GM23338 (cell line): ENCODE data around the gene TCF3. TPM values are rescaled to one million over a fixed set of nuclear protein-coding genes. Genes with fewer than 3 reads are reported as not detected.

Experiments
- ATAC-seq: fragments of 200-7000 bp; cut with Tn5 transposase; 3 replicates; pipeline ENCODE4 v1.9.1; 2020
- DNase-seq: peaks from one replicate; pipeline ENCODE4 v3.0.0-alpha.2; 2015; ENCODE audit warnings: low spot score
- H2AFZ ChIP-seq: fragments of 200-600 bp; sonication (generic); 2 replicates; pipeline ENCODE4 v1.8.0; 2016; ENCODE audit warnings: antibody characterized with exemption, mild to moderate bottlenecking, moderate library complexity
- H3F3A ChIP-seq: fragments of 200-600 bp; sonication (generic); replicated peaks from 2 replicates; pipeline ENCODE4 v1.8.0; 2017; ENCODE audit warnings: antibody characterized with exemption, mixed run types, low read depth
- H3K27ac ChIP-seq: fragments of 200-600 bp; sonication (generic); 2 replicates; pipeline ENCODE4 v1.6.1; 2016; ENCODE audit warnings: low read depth
- H3K27me3 ChIP-seq: fragments of 200-600 bp; sonication (generic); 2 replicates; pipeline ENCODE4 v1.8.0; 2016; ENCODE audit warnings: mild to moderate bottlenecking, mixed run types, moderate library complexity; ENCODE audit not compliant: insufficient read depth
- H3K36me3 ChIP-seq: fragments of 200-600 bp; sonication (generic); 2 replicates; pipeline ENCODE4 v1.8.0; 2016; ENCODE audit warnings: mild to moderate bottlenecking; ENCODE audit not compliant: insufficient read depth
- H3K4me1 ChIP-seq: fragments of 200-600 bp; sonication (generic); 2 replicates; pipeline ENCODE4 v1.8.0; 2016; ENCODE audit warnings: mild to moderate bottlenecking, moderate library complexity; ENCODE audit not compliant: insufficient read depth
- H3K4me2 ChIP-seq: fragments of 200-600 bp; sonication (generic); 2 replicates; pipeline ENCODE4 v1.7.1; 2017; ENCODE audit warnings: mixed run types
- H3K4me3 ChIP-seq: fragments of 200-600 bp; sonication (generic); 2 replicates; pipeline ENCODE4 v1.6.1; 2016; ENCODE audit warnings: mixed run types
- H3K79me2 ChIP-seq: fragments of 200-600 bp; sonication (generic); replicated peaks from 2 replicates; pipeline ENCODE4 v1.8.0; 2017; ENCODE audit warnings: mild to moderate bottlenecking; ENCODE audit not compliant: insufficient read depth
- H3K9me2 ChIP-seq: fragments of 200-600 bp; sonication (generic); 2 replicates; pipeline ENCODE4 v1.8.0; 2017; ENCODE audit not compliant: insufficient read depth
- H4K20me1 ChIP-seq: fragments of 200-600 bp; sonication (generic); replicated peaks from 2 replicates; pipeline ENCODE4 v1.8.0; 2017; ENCODE audit warnings: mild to moderate bottlenecking; ENCODE audit not compliant: insufficient read depth
- H3K27ac Mint-ChIP-seq: 2 replicates; pipeline ENCODE4 v1.8.0; 2020; ENCODE audit warnings: inconsistent platforms, mild to moderate bottlenecking, moderate library complexity, mixed read lengths
- H3K27me3 Mint-ChIP-seq: 3 replicates; pipeline ENCODE4 v1.8.0; 2022; ENCODE audit warnings: low read depth, mild to moderate bottlenecking, moderate library complexity, mixed read lengths, inconsistent platforms; ENCODE audit not compliant: insufficient read depth, poor library complexity
- H3K36me3 Mint-ChIP-seq: 3 replicates; pipeline ENCODE4 v1.8.0; 2021; ENCODE audit warnings: low read depth, mild to moderate bottlenecking, inconsistent platforms, moderate library complexity, mixed read lengths
- H3K4me1 Mint-ChIP-seq: 3 replicates; pipeline ENCODE4 v1.8.0; 2020; ENCODE audit warnings: mild to moderate bottlenecking, inconsistent platforms, mixed read lengths
- H3K4me3 Mint-ChIP-seq: 3 replicates; pipeline ENCODE4 v1.8.0; 2021; ENCODE audit warnings: moderate library complexity, mild to moderate bottlenecking, inconsistent platforms, mixed read lengths
- H3K9me3 Mint-ChIP-seq: 3 replicates; pipeline ENCODE4 v1.8.0; 2020; ENCODE audit warnings: moderate library complexity, mild to moderate bottlenecking, inconsistent platforms, mixed read lengths
- CREB1 ChIP-seq: fragments of 250-450 bp; sonication (Bioruptor Pico); IDR thresholded peaks from 2 replicates; pipeline ENCODE4 v1.5.0; 2020; ENCODE audit warnings: low read depth, mild to moderate bottlenecking, moderate library complexity
- ETS1 ChIP-seq: IDR thresholded peaks from 2 replicates; pipeline ENCODE4 v1.6.1; 2016; ENCODE audit warnings: antibody characterized with exemption
- EZH2 ChIP-seq: fragments of 200-600 bp; sonication (generic); IDR thresholded peaks from one replicate; pipeline ENCODE4 v1.8.0; 2017; ENCODE audit warnings: antibody characterized with exemption, mild to moderate bottlenecking, low read depth; ENCODE audit not compliant: unreplicated experiment
- EZH2phosphoT487 ChIP-seq: fragments of 200-600 bp; sonication (generic); IDR thresholded peaks from one replicate; pipeline ENCODE4 v1.8.1; 2018; ENCODE audit warnings: antibody characterized with exemption; ENCODE audit not compliant: unreplicated experiment
- JUNB ChIP-seq: IDR thresholded peaks from one replicate; pipeline ENCODE4 v1.6.1; 2016; ENCODE audit warnings: antibody characterized with exemption; ENCODE audit not compliant: unreplicated experiment
- NANOG ChIP-seq: IDR thresholded peaks from 2 replicates; pipeline ENCODE4 v1.6.1; 2016; ENCODE audit warnings: antibody characterized with exemption, borderline replicate concordance
- POLR2AphosphoS5 ChIP-seq: IDR thresholded peaks from 2 replicates; pipeline ENCODE4 v1.6.1; 2016; ENCODE audit warnings: antibody characterized with exemption, low read depth
- REST ChIP-seq: IDR thresholded peaks from one replicate; pipeline ENCODE4 v1.6.1; 2018; ENCODE audit warnings: antibody characterized with exemption; ENCODE audit not compliant: unreplicated experiment
- STAT1 ChIP-seq: IDR thresholded peaks from one replicate; pipeline ENCODE4 v1.6.1; 2016; ENCODE audit warnings: antibody characterized with exemption; ENCODE audit not compliant: unreplicated experiment
- ZNF114 ChIP-seq: fragments of 250-450 bp; sonication (Bioruptor Pico); IDR thresholded peaks from 2 replicates; pipeline ENCODE4 v1.5.0; 2020; ENCODE audit warnings: mild to moderate bottlenecking, moderate library complexity
- ZNF331 ChIP-seq: fragments of 250-450 bp; sonication (Bioruptor Pico); IDR thresholded peaks from 2 replicates; pipeline ENCODE4 v1.5.0; 2020; ENCODE audit warnings: low read depth, mild to moderate bottlenecking, moderate library complexity
- ZNF462 ChIP-seq: fragments of 250-450 bp; sonication (Bioruptor Pico); IDR thresholded peaks from 2 replicates; pipeline ENCODE4 v1.5.0; 2020; ENCODE audit warnings: mild to moderate bottlenecking, moderate library complexity
- polyA plus RNA-seq: library from polyadenylated mRNA; unstranded; fragments of >200 nt; fragmentation: Nextera tagmentation; extraction: Ambion mirVana; gene quantifications from 2 replicates; pipeline ENCODE4 v1.2.1, GENCODE V29; 2016
- total RNA-seq: library from RNA; depleted of rRNA; stranded (reverse); fragments of >200 nt; shearing (Covaris generic); gene quantifications from 2 replicates; pipeline ENCODE4 v1.2.3, GENCODE V29; 2014
- TF ChIP-seq, protein P1 (sequence below), 2 experiments: fragments of 200-600 bp in 1 of 2; sonication (generic) in 1 of 2; conservative IDR thresholded peaks; 2 replicates each; pipeline versions ENCODE4 v1.5.1 to v1.6.1; 2016 to 2017; ENCODE audit warnings: antibody characterized with exemption in 2 of 2, low read depth in 2 of 2, mild to moderate bottlenecking in 2 of 2, moderate library complexity in 1 of 2

TCF3 gene
- total and polyA plus RNA-seq, 2 experiments from 2014 or later = 166 to 383 TPM

- no peak for ATAC-seq
These were observed 75.1 kb downstream of the TCF3 start for GRCh38 chr19:1577090-1577928.

More at GRCh38 chr19:1577090-1577928, 75.1 kb downstream of the TCF3 start:
- no peaks in the 10 kb centered on the region for H3K9me2 ChIP-seq
- no peak overlapping the region for H3K4me3 ChIP-seq
- peaks cover 9% of the 10 kb centered on the region for H4K20me1 ChIP-seq
- no peaks in the 10 kb centered on the region for H3K9me3 Mint-ChIP-seq
- DNase-seq = no peak
- H3K27ac ChIP-seq = no peak overlapping the region
- no peak overlapping the region for H3K27ac Mint-ChIP-seq
- no peaks in the 10 kb centered on the region for H3K79me2 ChIP-seq
- no peak overlapping the region for H3K4me3 Mint-ChIP-seq
- H3K36me3 ChIP-seq = no peaks in the 10 kb centered on the region; the same call in 1 of the 2 replicates
- TF ChIP-seq CREB1 (CRISPR knock-in tag) = no peak
- no peak for TF ChIP-seq ZNF462
- TF ChIP-seq ZNF331 (CRISPR knock-in tag) = no peak
- no peak for TF ChIP-seq EZH2
- TF ChIP-seq REST = no peak
- no peak for TF ChIP-seq EZH2phosphoT487
- TF ChIP-seq POLR2AphosphoS5 = no peak
- TF ChIP-seq JUNB = no peak
- no peak for TF ChIP-seq NANOG
- TF ChIP-seq STAT1 = no peak
- TF ChIP-seq ETS1 = no peak
- TF ChIP-seq ZNF114 (CRISPR knock-in tag) = no peak
- TF ChIP-seq, protein P1, sequence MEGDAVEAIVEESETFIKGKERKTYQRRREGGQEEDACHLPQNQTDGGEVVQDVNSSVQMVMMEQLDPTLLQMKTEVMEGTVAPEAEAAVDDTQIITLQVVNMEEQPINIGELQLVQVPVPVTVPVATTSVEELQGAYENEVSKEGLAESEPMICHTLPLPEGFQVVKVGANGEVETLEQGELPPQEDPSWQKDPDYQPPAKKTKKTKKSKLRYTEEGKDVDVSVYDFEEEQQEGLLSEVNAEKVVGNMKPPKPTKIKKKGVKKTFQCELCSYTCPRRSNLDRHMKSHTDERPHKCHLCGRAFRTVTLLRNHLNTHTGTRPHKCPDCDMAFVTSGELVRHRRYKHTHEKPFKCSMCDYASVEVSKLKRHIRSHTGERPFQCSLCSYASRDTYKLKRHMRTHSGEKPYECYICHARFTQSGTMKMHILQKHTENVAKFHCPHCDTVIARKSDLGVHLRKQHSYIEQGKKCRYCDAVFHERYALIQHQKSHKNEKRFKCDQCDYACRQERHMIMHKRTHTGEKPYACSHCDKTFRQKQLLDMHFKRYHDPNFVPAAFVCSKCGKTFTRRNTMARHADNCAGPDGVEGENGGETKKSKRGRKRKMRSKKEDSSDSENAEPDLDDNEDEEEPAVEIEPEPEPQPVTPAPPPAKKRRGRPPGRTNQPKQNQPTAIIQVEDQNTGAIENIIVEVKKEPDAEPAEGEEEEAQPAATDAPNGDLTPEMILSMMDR (conservative IDR thresholded peaks at IDR 0.05; ENCODE audit: low read depth in 2 of 2) = no peak
- no peak overlapping the region for H3K4me2 ChIP-seq
- H3K4me1 Mint-ChIP-seq = no peaks in the 10 kb centered on the region
- no peak overlapping the region for H2AFZ ChIP-seq
- peaks cover 17% of the 10 kb centered on the region for H3K27me3 Mint-ChIP-seq
- H3K27me3 ChIP-seq = no peaks in the 10 kb centered on the region
- H3F3A ChIP-seq = no peaks in the 10 kb centered on the region
- H3K4me1 ChIP-seq = no peaks in the 10 kb centered on the region
- peaks cover 36% of the 10 kb centered on the region for H3K36me3 Mint-ChIP-seq
